Measurements from ENCODE around the gene SPATA32. TPM values are rescaled to one million over a fixed set of nuclear protein-coding genes. Genes with fewer than 3 reads are reported as not detected.

The SPATA32 gene
- polyA plus RNA-seq, 2 of the 4 experiments (the other 2 are of a cell fraction): 0.05 to 0.21 TPM

DNA sequence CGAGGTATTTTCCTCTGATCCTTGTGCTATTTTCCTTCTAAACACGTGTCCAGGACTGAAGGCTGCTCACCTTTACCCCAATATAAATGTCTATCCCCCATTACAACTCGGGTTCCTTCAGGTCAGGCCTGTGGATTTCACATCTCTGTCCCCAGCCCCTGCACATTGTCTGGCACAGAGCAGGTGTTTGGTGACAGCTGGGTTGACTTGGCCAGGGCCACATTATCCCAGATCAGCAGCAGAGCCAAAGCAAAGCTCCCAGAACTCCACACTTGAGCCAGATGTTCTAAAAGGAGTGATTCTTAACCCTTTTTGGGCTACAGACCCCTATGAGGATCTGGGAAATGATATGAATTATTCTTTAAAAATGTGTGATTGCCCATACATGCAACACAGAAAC lies 18.0 kb upstream of the SPATA32 start (continued):
- TF ChIP-seq, protein P1, sequence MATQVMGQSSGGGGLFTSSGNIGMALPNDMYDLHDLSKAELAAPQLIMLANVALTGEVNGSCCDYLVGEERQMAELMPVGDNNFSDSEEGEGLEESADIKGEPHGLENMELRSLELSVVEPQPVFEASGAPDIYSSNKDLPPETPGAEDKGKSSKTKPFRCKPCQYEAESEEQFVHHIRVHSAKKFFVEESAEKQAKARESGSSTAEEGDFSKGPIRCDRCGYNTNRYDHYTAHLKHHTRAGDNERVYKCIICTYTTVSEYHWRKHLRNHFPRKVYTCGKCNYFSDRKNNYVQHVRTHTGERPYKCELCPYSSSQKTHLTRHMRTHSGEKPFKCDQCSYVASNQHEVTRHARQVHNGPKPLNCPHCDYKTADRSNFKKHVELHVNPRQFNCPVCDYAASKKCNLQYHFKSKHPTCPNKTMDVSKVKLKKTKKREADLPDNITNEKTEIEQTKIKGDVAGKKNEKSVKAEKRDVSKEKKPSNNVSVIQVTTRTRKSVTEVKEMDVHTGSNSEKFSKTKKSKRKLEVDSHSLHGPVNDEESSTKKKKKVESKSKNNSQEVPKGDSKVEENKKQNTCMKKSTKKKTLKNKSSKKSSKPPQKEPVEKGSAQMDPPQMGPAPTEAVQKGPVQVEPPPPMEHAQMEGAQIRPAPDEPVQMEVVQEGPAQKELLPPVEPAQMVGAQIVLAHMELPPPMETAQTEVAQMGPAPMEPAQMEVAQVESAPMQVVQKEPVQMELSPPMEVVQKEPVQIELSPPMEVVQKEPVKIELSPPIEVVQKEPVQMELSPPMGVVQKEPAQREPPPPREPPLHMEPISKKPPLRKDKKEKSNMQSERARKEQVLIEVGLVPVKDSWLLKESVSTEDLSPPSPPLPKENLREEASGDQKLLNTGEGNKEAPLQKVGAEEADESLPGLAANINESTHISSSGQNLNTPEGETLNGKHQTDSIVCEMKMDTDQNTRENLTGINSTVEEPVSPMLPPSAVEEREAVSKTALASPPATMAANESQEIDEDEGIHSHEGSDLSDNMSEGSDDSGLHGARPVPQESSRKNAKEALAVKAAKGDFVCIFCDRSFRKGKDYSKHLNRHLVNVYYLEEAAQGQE (IDR thresholded peaks at IDR 0.05): no peak
- TF ChIP-seq, protein P2, sequence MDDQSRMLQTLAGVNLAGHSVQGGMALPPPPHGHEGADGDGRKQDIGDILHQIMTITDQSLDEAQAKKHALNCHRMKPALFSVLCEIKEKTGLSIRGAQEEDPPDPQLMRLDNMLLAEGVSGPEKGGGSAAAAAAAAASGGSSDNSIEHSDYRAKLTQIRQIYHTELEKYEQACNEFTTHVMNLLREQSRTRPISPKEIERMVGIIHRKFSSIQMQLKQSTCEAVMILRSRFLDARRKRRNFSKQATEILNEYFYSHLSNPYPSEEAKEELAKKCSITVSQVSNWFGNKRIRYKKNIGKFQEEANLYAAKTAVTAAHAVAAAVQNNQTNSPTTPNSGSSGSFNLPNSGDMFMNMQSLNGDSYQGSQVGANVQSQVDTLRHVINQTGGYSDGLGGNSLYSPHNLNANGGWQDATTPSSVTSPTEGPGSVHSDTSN (IDR thresholded peaks at IDR 0.05): no peak
- TF ChIP-seq JUNB (IDR thresholded peaks at IDR 0.05): no peak
- TF ChIP-seq NR3C1 (IDR thresholded peaks at IDR 0.05): no peak
- TF ChIP-seq TFCP2L1 (CRISPR knock-in tag; IDR thresholded peaks at IDR 0.05): no peak
- no peak for TF ChIP-seq POLR2AphosphoS2 (conservative IDR thresholded peaks at IDR 0.05; ENCODE audit: low read length)

DNA sequence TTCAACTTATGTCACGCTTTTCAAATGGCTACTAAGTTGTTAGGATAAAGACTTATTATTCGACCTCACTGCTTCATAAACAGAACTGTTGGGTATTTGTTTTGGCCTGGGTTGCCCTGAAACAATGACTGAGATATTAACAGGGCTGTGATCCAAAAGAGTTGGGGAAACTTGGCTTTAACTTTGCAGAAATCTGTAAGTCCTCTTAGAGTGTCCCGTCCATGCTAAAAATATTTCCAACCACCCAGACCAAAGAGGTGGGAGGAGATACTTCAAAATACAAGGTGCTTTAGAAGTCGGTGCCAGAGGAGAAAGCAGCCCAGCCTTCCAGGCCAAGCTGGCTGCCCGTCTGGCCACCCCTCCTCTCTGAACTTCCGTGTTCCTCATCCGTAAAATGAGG lies 16.1 kb upstream of the SPATA32 start:
- H3K4me3 ChIP-seq: no peak overlapping the region
- ChIA-PET CTCF (interaction anchor here (0.9 to 34.8 kb wide), 35 partner anchors 9 to 155 kb away, joined by 3 to 1120 read pairs (median 9); partner anchors contain the start of genes ACBD4, ARHGAP27, FMNL1 and MAP3K14), POLR2A (interaction anchor here (1.3 to 2.3 kb wide), 3 partner anchors 34 to 107 kb away, joined by 4 to 19 read pairs (median 6); partner anchors contain the start of gene MAP3K14)
- WGBS (ENCODE audit: missing lambda C conversion rate): 62% methylated on average over 7 of the region's 7 CpGs
- H3K4me1 ChIP-seq: peaks cover 32% of the 10 kb centered on the region
- FAIRE-seq: no peak
- H3K27ac ChIP-seq: peak overlapping the region; percentile 52 to 72
- DNase-seq (ENCODE audit: low read depth in 1 of 2, low spot score in 1 of 2): no peak
- peak; percentile 7; a peak in 2 of 6 replicates for ATAC-seq
- H3K4me2 ChIP-seq: peak overlapping the region; percentile 54; the same call in 2 of the 3 replicates
- TF ChIP-seq PHF8 (IDR thresholded peaks at IDR 0.05; ENCODE audit: borderline replicate concordance, low read depth) (no peak), CBX2 (IDR thresholded peaks at IDR 0.05; ENCODE audit: borderline replicate concordance, low read depth) (no peak), RARB (CRISPR knock-in tag; IDR thresholded peaks at IDR 0.05) (no peak), ZC3H11A (IDR thresholded peaks at IDR 0.05) (no peak), FOXS1 (CRISPR knock-in tag; IDR thresholded peaks at IDR 0.05) (no peak), ZNF302 (CRISPR knock-in tag; IDR thresholded peaks at IDR 0.05) (no peak), HOXB13 (CRISPR knock-in tag; IDR thresholded peaks at IDR 0.05; ENCODE audit: low read depth) (no peak), GATA3 (IDR thresholded peaks at IDR 0.05; ENCODE audit: borderline replicate concordance) (no peak), RNF2 (IDR thresholded peaks at IDR 0.05; ENCODE audit: borderline replicate concordance, low read depth) (no peak), SREBF2 (IDR thresholded peaks at IDR 0.05) (no peak), KDM1A (IDR thresholded peaks at IDR 0.05; ENCODE audit: low read depth) (no peak), ESRRA (IDR thresholded peaks at IDR 0.05; ENCODE audit: borderline replicate concordance, low read length) (no peak), RAD21 (conservative IDR thresholded peaks at IDR 0.05 in 1 of 2, IDR thresholded peaks at IDR 0.05 in 1 of 2) (no peak), ZSCAN20 (CRISPR knock-in tag; IDR thresholded peaks at IDR 0.05) (no peak), TFCP2L1 (CRISPR knock-in tag; IDR thresholded peaks at IDR 0.05) (no peak)
- TF ChIP-seq, protein P3, sequence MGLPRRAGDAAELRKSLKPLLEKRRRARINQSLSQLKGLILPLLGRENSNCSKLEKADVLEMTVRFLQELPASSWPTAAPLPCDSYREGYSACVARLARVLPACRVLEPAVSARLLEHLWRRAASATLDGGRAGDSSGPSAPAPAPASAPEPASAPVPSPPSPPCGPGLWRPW (IDR thresholded peaks at IDR 0.05): no peak
- TF ChIP-seq, protein P4, sequence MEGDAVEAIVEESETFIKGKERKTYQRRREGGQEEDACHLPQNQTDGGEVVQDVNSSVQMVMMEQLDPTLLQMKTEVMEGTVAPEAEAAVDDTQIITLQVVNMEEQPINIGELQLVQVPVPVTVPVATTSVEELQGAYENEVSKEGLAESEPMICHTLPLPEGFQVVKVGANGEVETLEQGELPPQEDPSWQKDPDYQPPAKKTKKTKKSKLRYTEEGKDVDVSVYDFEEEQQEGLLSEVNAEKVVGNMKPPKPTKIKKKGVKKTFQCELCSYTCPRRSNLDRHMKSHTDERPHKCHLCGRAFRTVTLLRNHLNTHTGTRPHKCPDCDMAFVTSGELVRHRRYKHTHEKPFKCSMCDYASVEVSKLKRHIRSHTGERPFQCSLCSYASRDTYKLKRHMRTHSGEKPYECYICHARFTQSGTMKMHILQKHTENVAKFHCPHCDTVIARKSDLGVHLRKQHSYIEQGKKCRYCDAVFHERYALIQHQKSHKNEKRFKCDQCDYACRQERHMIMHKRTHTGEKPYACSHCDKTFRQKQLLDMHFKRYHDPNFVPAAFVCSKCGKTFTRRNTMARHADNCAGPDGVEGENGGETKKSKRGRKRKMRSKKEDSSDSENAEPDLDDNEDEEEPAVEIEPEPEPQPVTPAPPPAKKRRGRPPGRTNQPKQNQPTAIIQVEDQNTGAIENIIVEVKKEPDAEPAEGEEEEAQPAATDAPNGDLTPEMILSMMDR (IDR thresholded peaks at IDR 0.05): no peak
- TF ChIP-seq, protein P1 (IDR thresholded peaks at IDR 0.05): no peak
- TF ChIP-seq, protein P5, sequence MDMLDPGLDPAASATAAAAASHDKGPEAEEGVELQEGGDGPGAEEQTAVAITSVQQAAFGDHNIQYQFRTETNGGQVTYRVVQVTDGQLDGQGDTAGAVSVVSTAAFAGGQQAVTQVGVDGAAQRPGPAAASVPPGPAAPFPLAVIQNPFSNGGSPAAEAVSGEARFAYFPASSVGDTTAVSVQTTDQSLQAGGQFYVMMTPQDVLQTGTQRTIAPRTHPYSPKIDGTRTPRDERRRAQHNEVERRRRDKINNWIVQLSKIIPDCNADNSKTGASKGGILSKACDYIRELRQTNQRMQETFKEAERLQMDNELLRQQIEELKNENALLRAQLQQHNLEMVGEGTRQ (IDR thresholded peaks at IDR 0.05): no peak
- TF ChIP-seq, protein P6, sequence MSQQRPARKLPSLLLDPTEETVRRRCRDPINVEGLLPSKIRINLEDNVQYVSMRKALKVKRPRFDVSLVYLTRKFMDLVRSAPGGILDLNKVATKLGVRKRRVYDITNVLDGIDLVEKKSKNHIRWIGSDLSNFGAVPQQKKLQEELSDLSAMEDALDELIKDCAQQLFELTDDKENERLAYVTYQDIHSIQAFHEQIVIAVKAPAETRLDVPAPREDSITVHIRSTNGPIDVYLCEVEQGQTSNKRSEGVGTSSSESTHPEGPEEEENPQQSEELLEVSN (IDR thresholded peaks at IDR 0.05; ENCODE audit: borderline replicate concordance, low read depth): no peak
- no peaks in the 10 kb centered on the region for H3K9me3 ChIP-seq
